Endodermal cell (in vitro differentiated cells): ENCODE measurements around the gene MLNR. TPM values are rescaled to one million over a fixed set of nuclear protein-coding genes. Genes with fewer than 3 reads are reported as not detected.

Experiments
- DNase-seq: peaks from one replicate; pipeline ENCODE4 v3.0.0-alpha.2; 2017
- H3K27ac ChIP-seq: 2 replicates; pipeline ENCODE4 v1.5.1; 2013; ENCODE audit warnings: mild to moderate bottlenecking, low read depth, low read length, moderate library complexity
- H3K27me3 ChIP-seq: 2 replicates; pipeline ENCODE4 v1.6.1; 2013; ENCODE audit warnings: mild to moderate bottlenecking, low read length, moderate library complexity; ENCODE audit not compliant: insufficient read depth, control insufficient read depth, poor library complexity, severe bottlenecking
- H3K36me3 ChIP-seq: 2 replicates; pipeline ENCODE4 v1.7.0; 2013; ENCODE audit warnings: mild to moderate bottlenecking, low read length, moderate library complexity; ENCODE audit not compliant: control insufficient read depth, insufficient read depth
- H3K4me1 ChIP-seq: one replicate; pipeline ENCODE4 v1.7.0; 2013; ENCODE audit warnings: low read length; ENCODE audit not compliant: control insufficient read depth, insufficient read depth
- H3K4me3 ChIP-seq: 2 replicates; pipeline ENCODE4 v1.5.1; 2013; ENCODE audit warnings: mild to moderate bottlenecking, low read length, moderate library complexity
- H3K9ac ChIP-seq: 2 replicates; pipeline ENCODE4 v1.6.1; 2013; ENCODE audit warnings: mild to moderate bottlenecking, low read length, moderate library complexity; ENCODE audit not compliant: poor library complexity, severe bottlenecking; ENCODE audit errors: extremely low read depth
- H3K9me3 ChIP-seq: 2 replicates; pipeline ENCODE4 v1.6.1; 2013; ENCODE audit warnings: mild to moderate bottlenecking, low read length, moderate library complexity; ENCODE audit not compliant: control insufficient read depth
- H3K27ac Mint-ChIP-seq: 2 replicates; pipeline ENCODE4 v1.8.0; 2020; ENCODE audit warnings: mixed read lengths
- H3K27me3 Mint-ChIP-seq: 2 replicates; pipeline ENCODE4 v1.8.0; 2021; ENCODE audit warnings: mild to moderate bottlenecking, mixed read lengths; ENCODE audit not compliant: insufficient read depth
- H3K36me3 Mint-ChIP-seq: 2 replicates; pipeline ENCODE4 v1.8.0; 2020; ENCODE audit warnings: low read depth, mixed read lengths
- H3K4me1 Mint-ChIP-seq: 2 replicates; pipeline ENCODE4 v1.8.0; 2020; ENCODE audit warnings: mixed read lengths
- H3K4me3 Mint-ChIP-seq: 2 replicates; pipeline ENCODE4 v1.8.0; 2020; ENCODE audit warnings: mild to moderate bottlenecking, moderate library complexity, mixed read lengths
- H3K9me3 Mint-ChIP-seq: 2 replicates; pipeline ENCODE4 v1.8.0; 2020; ENCODE audit warnings: mild to moderate bottlenecking, mixed read lengths
- WGBS, 2 experiments: methylation state at CpG; one replicate each; pipeline versions ENCODE4 v1.1.5 to v1.1.7; 2013; ENCODE audit warnings: missing lambda C conversion rate in 2 of 2, mixed read lengths in 1 of 2; ENCODE audit not compliant: insufficient coverage in 1 of 2, insufficient read length in 1 of 2; 5-methylcytosine and 5-hydroxymethylcytosine counted together
- total RNA-seq, 2 donors: library from RNA; stranded (reverse); fragmentation: NEBNext Ultra II Directional in 1 of 2; extraction: Animal tissue kit (Norgen Biotek cat#: 25700) in 1 of 2; gene quantifications; 2 replicates in 1 of 2; 3 replicates in 1 of 2; pipeline ENCODE4 v1.2.1, GENCODE V29; 2021
- TF ChIP-seq, protein P1 (sequence below): fragments of 200-600 bp; sonication (generic); conservative IDR thresholded peaks from 2 replicates; pipeline ENCODE4 v1.5.0; 2021; ENCODE audit warnings: antibody characterized with exemption, mild to moderate bottlenecking

Gene MLNR
- total RNA-seq, 2 donors from 2014 or later, result 0.29 to 0.35 TPM

DNA sequence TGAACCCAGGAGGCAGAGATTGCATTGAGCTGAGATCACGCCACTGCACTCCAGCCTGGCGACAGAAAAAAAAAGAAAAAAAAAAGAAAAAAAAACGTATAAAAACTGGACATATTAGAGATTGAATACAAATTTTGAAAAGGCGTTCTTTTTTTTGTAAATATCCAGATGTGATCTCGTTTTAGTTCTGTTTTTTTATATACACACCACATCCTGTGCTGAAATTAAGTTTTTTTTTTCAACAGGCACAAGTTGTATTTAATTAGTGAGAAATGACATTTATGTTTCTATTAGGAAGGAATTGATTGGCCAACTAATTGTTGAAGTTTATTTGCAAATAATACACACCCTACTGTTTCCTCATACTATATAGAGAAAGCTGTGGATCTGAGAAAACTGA is 31.2 kb downstream of the MLNR start:
- H3K4me3 Mint-ChIP-seq, result no peak overlapping the region
- 87 to 97% methylated on average over 5 of the region's 5 CpGs for WGBS, 2 experiments
- H3K36me3 Mint-ChIP-seq, result peaks cover 16% of the 10 kb centered on the region

GRCh38 chr13:49253310-49253709 is 33.2 kb downstream of the MLNR start:
- Mint-ChIP-seq H3K4me1 (peaks cover 8% of the 10 kb centered on the region), H3K4me3 (no peak overlapping the region), H3K9me3 (no peaks in the 10 kb centered on the region), H3K27ac (no peak overlapping the region), H3K27me3 (no peaks in the 10 kb centered on the region), H3K36me3 (peaks cover 25% of the 10 kb centered on the region)
- no peak overlapping the region for H3K27ac ChIP-seq
- TF ChIP-seq, protein P1, sequence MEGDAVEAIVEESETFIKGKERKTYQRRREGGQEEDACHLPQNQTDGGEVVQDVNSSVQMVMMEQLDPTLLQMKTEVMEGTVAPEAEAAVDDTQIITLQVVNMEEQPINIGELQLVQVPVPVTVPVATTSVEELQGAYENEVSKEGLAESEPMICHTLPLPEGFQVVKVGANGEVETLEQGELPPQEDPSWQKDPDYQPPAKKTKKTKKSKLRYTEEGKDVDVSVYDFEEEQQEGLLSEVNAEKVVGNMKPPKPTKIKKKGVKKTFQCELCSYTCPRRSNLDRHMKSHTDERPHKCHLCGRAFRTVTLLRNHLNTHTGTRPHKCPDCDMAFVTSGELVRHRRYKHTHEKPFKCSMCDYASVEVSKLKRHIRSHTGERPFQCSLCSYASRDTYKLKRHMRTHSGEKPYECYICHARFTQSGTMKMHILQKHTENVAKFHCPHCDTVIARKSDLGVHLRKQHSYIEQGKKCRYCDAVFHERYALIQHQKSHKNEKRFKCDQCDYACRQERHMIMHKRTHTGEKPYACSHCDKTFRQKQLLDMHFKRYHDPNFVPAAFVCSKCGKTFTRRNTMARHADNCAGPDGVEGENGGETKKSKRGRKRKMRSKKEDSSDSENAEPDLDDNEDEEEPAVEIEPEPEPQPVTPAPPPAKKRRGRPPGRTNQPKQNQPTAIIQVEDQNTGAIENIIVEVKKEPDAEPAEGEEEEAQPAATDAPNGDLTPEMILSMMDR, result no peak
- 95% methylated on average over 1 of the region's 1 CpG; no CpG with 5 or more reads in 1 of the 2 experiments for WGBS, 2 experiments
- H3K4me3 ChIP-seq, result no peak overlapping the region
- no peaks in the 10 kb centered on the region for H3K27me3 ChIP-seq
- DNase-seq, result no peak
- H3K9me3 ChIP-seq, result no peaks in the 10 kb centered on the region
- H3K4me1 ChIP-seq, result peaks cover 4% of the 10 kb centered on the region
- H3K36me3 ChIP-seq, result peaks cover 32% of the 10 kb centered on the region
- H3K9ac ChIP-seq, result no peak overlapping the region

More for the DNA sequence above, 31.2 kb downstream of the MLNR start:
- Histone ChIP-seq H3K36me3 (peaks cover 14% of the 10 kb centered on the region), H3K4me3 (no peak overlapping the region), H3K4me1 (peaks cover 4% of the 10 kb centered on the region), H3K27ac (no peak overlapping the region), H3K9ac (no peak overlapping the region), H3K27me3 (no peaks in the 10 kb centered on the region), H3K9me3 (no peaks in the 10 kb centered on the region)
- H3K9me3 Mint-ChIP-seq, result no peaks in the 10 kb centered on the region
- no peak overlapping the region for H3K27ac Mint-ChIP-seq
- no peak for DNase-seq
- H3K27me3 Mint-ChIP-seq, result peaks cover 1% of the 10 kb centered on the region
- TF ChIP-seq, protein P1, result no peak
- peaks cover 13% of the 10 kb centered on the region for H3K4me1 Mint-ChIP-seq

DNA sequence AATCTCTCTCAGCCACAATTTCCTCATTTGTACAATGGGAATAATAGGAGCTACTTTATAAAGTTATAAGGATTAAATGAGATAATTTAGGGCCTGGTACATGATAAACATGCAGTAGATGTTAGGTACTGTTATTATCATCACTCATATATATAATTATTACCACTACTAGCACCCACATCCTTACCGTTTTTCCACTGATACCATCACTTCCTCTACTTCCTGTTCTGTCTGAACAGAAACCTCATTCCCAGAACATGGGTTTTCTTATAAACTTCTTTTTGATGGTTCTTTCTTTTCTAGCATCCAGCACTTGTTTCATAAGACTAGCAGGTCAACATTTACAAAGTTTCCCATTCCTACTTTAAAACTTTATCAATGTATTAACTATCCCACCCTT is 33.9 kb downstream of the MLNR start:
- Histone ChIP-seq H3K4me1 (peaks cover 2% of the 10 kb centered on the region), H3K9ac (no peak overlapping the region), H3K9me3 (no peaks in the 10 kb centered on the region), H3K27me3 (no peaks in the 10 kb centered on the region), H3K36me3 (peaks cover 32% of the 10 kb centered on the region), H3K4me3 (no peak overlapping the region), H3K27ac (no peak overlapping the region)
- peaks cover 2% of the 10 kb centered on the region for H3K4me1 Mint-ChIP-seq
- WGBS, 2 experiments, result 89 to 92% methylated on average over 1 of the region's 1 CpG
- no peak for DNase-seq
- no peaks in the 10 kb centered on the region for H3K9me3 Mint-ChIP-seq
- H3K36me3 Mint-ChIP-seq, result peaks cover 25% of the 10 kb centered on the region
- H3K27ac Mint-ChIP-seq, result no peak overlapping the region
- no peak overlapping the region for H3K4me3 Mint-ChIP-seq
- TF ChIP-seq, protein P1, result no peak
- no peaks in the 10 kb centered on the region for H3K27me3 Mint-ChIP-seq
